ENCODE measurements around the gene EDN1.

Gene EDN1

GRCh38 chr6:12291071-12291838 is 1.1 kb downstream of the EDN1 start:
- H3K4me3 ChIP-seq (ENCODE audit: low read depth, low read length), result no peak overlapping the region
- H3K9me3 ChIP-seq, result no peaks in the 10 kb centered on the region
- peaks cover 32% of the 10 kb centered on the region for H3K27me3 ChIP-seq
- no peak for DNase-seq
- H3K4me1 ChIP-seq, result no peaks in the 10 kb centered on the region
- TF ChIP-seq CTCF (IDR thresholded peaks at IDR 0.05; ENCODE audit: low read depth, low read length), result no peak
- no peaks in the 10 kb centered on the region for H3K36me3 ChIP-seq

GRCh38 chr6:12291839-12292604 is 1.9 kb downstream of the EDN1 start:
- H3K4me3 ChIP-seq (ENCODE audit: low read depth, low read length), result no peak overlapping the region
- H3K9me3 ChIP-seq, result no peaks in the 10 kb centered on the region
- peak; percentile 20; the same call in 1 of the 2 replicates for TF ChIP-seq CTCF (IDR thresholded peaks at IDR 0.05; ENCODE audit: low read depth, low read length)
- DNase-seq, result no peak
- no peaks in the 10 kb centered on the region for H3K36me3 ChIP-seq
- H3K4me1 ChIP-seq, result no peaks in the 10 kb centered on the region
- H3K27me3 ChIP-seq, result peaks cover 32% of the 10 kb centered on the region

GRCh38 chr6:12293235-12293930 is 3.2 kb downstream of the EDN1 start:
- DNase-seq, result no peak
- H3K27me3 ChIP-seq, result peaks cover 31% of the 10 kb centered on the region
- TF ChIP-seq CTCF (IDR thresholded peaks at IDR 0.05; ENCODE audit: low read depth, low read length), result no peak
- H3K36me3 ChIP-seq, result no peaks in the 10 kb centered on the region
- no peak overlapping the region for H3K4me3 ChIP-seq (ENCODE audit: low read depth, low read length)
- H3K4me1 ChIP-seq, result no peaks in the 10 kb centered on the region
- H3K9me3 ChIP-seq, result no peaks in the 10 kb centered on the region

GRCh38 chr6:12293931-12294807 is 4.0 kb downstream of the EDN1 start:
- no peak for DNase-seq
- Histone ChIP-seq H3K4me1 (no peaks in the 10 kb centered on the region), H3K4me3 (ENCODE audit: low read depth, low read length) (no peak overlapping the region), H3K9me3 (no peaks in the 10 kb centered on the region), H3K36me3 (no peaks in the 10 kb centered on the region), H3K27me3 (peaks cover 23% of the 10 kb centered on the region)
- no peak for TF ChIP-seq CTCF (IDR thresholded peaks at IDR 0.05; ENCODE audit: low read depth, low read length)

- no peak for TF ChIP-seq CTCF (IDR thresholded peaks at IDR 0.05; ENCODE audit: low read depth, low read length)
- no peak for DNase-seq
- Histone ChIP-seq H3K9me3 (no peaks in the 10 kb centered on the region), H3K4me1 (no peaks in the 10 kb centered on the region), H3K36me3 (no peaks in the 10 kb centered on the region), H3K27me3 (peaks cover 22% of the 10 kb centered on the region), H3K4me3 (ENCODE audit: low read depth, low read length) (no peak overlapping the region)
Measured at GRCh38 chr6:12294851-12295536, 4.8 kb downstream of the EDN1 start.
